Glutamatergic neuron (in vitro differentiated cells): ENCODE data around the gene ROBO1. TPM values are rescaled to one million over a fixed set of nuclear protein-coding genes. Genes with fewer than 3 reads are reported as not detected.

Source experiments
- DNase-seq: peaks from one replicate; pipeline ENCODE4 v3.0.0; 2022
- H3K27ac Mint-ChIP-seq: one replicate; pipeline ENCODE4 v1.8.0; 2020; ENCODE audit warnings: mild to moderate bottlenecking, mixed read lengths, inconsistent platforms; ENCODE audit not compliant: unreplicated experiment
- H3K27me3 Mint-ChIP-seq: one replicate; pipeline ENCODE4 v1.8.0; 2020; ENCODE audit warnings: mild to moderate bottlenecking, moderate library complexity, mixed read lengths, inconsistent platforms; ENCODE audit not compliant: unreplicated experiment
- H3K36me3 Mint-ChIP-seq: one replicate; pipeline ENCODE4 v1.8.0; 2020; ENCODE audit warnings: mild to moderate bottlenecking, mixed read lengths, inconsistent platforms; ENCODE audit not compliant: unreplicated experiment
- H3K4me1 Mint-ChIP-seq: one replicate; pipeline ENCODE4 v1.8.0; 2020; ENCODE audit warnings: mild to moderate bottlenecking, low read depth, mixed read lengths, inconsistent platforms; ENCODE audit not compliant: unreplicated experiment
- H3K4me3 Mint-ChIP-seq: one replicate; pipeline ENCODE4 v1.8.0; 2020; ENCODE audit warnings: mild to moderate bottlenecking, mixed read lengths, inconsistent platforms; ENCODE audit not compliant: unreplicated experiment
- H3K9me3 Mint-ChIP-seq: one replicate; pipeline ENCODE4 v1.8.0; 2020; ENCODE audit warnings: mild to moderate bottlenecking, moderate library complexity, mixed read lengths, inconsistent platforms; ENCODE audit not compliant: unreplicated experiment
- CTCF ChIP-seq: fragments of 200-600 bp; sonication (generic); IDR thresholded peaks from one replicate; pipeline ENCODE4 v1.5.0; 2021; ENCODE audit not compliant: partially characterized antibody, unreplicated experiment
- total RNA-seq: library from RNA; stranded (reverse); fragmentation: NEBNext Ultra II Directional; extraction: Animal tissue kit (Norgen Biotek cat#: 25700); gene quantifications from one replicate; pipeline ENCODE4 v1.2.1, GENCODE V29; 2021; ENCODE audit not compliant: unreplicated experiment

ROBO1 gene
- total RNA-seq, 1 donor from 2014 or later, result 505 TPM

DNA sequence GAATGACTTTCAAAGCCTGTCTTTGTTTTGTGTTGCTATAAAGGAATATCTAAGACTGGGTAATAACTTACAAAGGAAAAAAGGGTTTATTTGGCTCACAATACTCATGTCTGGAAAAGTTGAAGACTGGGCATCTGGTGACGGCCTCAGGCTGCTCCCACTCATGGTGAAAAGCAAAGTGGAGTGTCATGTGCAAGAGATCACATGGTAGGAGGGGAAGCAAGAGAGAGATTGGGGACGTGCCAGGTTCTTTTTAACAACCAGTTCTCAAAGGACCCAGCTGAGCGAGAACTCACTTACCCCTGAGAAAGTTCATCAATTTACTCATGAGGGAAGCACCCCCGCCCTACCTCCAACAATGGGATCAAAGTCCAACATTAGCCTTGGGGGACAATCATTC, 929.4 kb downstream of the ROBO1 start:
- Mint-ChIP-seq H3K36me3 (no peaks in the 10 kb centered on the region), H3K27me3 (peaks cover 4% of the 10 kb centered on the region), H3K27ac (peak overlapping the region; percentile 41), H3K4me1 (peaks cover 14% of the 10 kb centered on the region), H3K9me3 (no peaks in the 10 kb centered on the region), H3K4me3 (no peak overlapping the region)
- TF ChIP-seq CTCF, result no peak
- DNase-seq, result no peak

DNA sequence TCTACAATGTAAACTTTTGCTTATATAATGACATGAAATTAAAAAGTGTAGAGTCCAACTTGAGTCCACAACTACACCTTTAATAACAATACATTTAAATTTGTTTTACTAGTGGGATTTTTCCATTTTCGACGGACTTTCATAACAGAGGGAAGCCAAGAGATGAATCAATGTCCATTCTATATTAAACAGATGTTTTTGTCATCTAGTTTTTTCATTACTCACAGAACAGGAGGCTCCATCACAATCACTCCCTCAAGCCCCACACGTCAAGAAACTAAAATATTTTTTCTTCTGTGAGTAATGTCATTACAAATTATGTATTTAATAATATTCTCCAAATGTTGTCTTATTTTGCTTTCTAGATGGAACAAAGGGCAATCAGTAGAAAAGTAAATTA, 932.9 kb downstream of the ROBO1 start:
- Mint-ChIP-seq H3K4me1 (peaks cover 20% of the 10 kb centered on the region), H3K4me3 (no peak overlapping the region), H3K27me3 (peaks cover 6% of the 10 kb centered on the region), H3K36me3 (no peaks in the 10 kb centered on the region), H3K27ac (no peak overlapping the region), H3K9me3 (no peaks in the 10 kb centered on the region)
- DNase-seq, result no peak
- TF ChIP-seq CTCF, result no peak

- H3K9me3 Mint-ChIP-seq, result no peaks in the 10 kb centered on the region
- no peak overlapping the region for H3K27ac Mint-ChIP-seq
- no peak overlapping the region for H3K4me3 Mint-ChIP-seq
- H3K36me3 Mint-ChIP-seq, result no peaks in the 10 kb centered on the region
- H3K4me1 Mint-ChIP-seq, result peaks cover 12% of the 10 kb centered on the region
- no peak for DNase-seq
- H3K27me3 Mint-ChIP-seq, result peaks cover 3% of the 10 kb centered on the region
- no peak for TF ChIP-seq CTCF
Measured at GRCh38 chr3:78832785-78833204, 935.0 kb downstream of the ROBO1 start.

- no peak for TF ChIP-seq CTCF
Measured at GRCh38 chr3:78831446-78831972, 936.3 kb downstream of the ROBO1 start.

DNA sequence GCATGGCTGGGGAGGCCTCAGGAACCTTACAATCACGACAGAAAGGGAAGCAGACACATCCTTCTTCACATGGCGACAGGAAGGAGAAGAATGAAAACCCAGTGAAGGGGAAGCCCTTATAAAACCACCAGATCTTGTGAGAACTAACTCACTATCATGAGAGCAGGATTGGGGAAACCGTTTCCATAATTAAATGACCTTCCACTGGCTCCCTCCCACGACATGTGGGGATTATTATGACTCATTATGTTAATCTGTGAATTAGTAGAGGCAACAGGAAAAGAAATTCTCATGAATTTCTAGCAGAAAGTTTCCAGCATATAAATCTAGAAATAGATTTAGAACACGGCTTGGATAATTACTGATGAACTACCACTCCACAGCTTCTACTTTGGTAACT, 937.3 kb downstream of the ROBO1 start:
- Mint-ChIP-seq H3K27me3 (peaks cover 3% of the 10 kb centered on the region), H3K4me3 (no peak overlapping the region), H3K9me3 (no peaks in the 10 kb centered on the region), H3K36me3 (no peaks in the 10 kb centered on the region), H3K27ac (peak overlapping the region; percentile 63), H3K4me1 (peaks cover 18% of the 10 kb centered on the region)
- TF ChIP-seq CTCF, result no peak
- no peak for DNase-seq

More at GRCh38 chr3:78831446-78831972, 936.3 kb downstream of the ROBO1 start:
- Mint-ChIP-seq H3K4me1 (peaks cover 12% of the 10 kb centered on the region), H3K9me3 (no peaks in the 10 kb centered on the region), H3K27ac (no peak overlapping the region), H3K36me3 (no peaks in the 10 kb centered on the region), H3K4me3 (no peak overlapping the region), H3K27me3 (peaks cover 3% of the 10 kb centered on the region)
- DNase-seq, result no peak
